NCI-H128 (cell line): ENCODE results near the gene NME3.

Experiments
- DNase-seq: peaks from one replicate; lab custom pipeline; 2025; ENCODE audit not compliant: unreplicated experiment; lab: John Stamatoyannopoulos, UW

The NME3 gene

GRCh38 chr16:1729445-1729844, 41.9 kb downstream of the NME3 start:
- DNase-seq = no peak

- DNase-seq = no peak
These were observed 42.3 kb downstream of the NME3 start for GRCh38 chr16:1729026-1729425.

- no peak for DNase-seq
These were observed 43.4 kb downstream of the NME3 start for GRCh38 chr16:1727651-1728624.

- DNase-seq = no peak
These were observed 44.5 kb downstream of the NME3 start for GRCh38 chr16:1726661-1727502.

- no peak for DNase-seq
These were observed 46.9 kb downstream of the NME3 start for GRCh38 chr16:1724491-1724890.

- DNase-seq = no peak
These were observed 47.7 kb downstream of the NME3 start for GRCh38 chr16:1723450-1724147.

GRCh38 chr16:1721372-1721771, 50.0 kb downstream of the NME3 start:
- no peak for DNase-seq
